ENCODE measurements around the gene SMNDC1.
"Not testable (repeated sequence)": the region's sequence is repeated elsewhere in the genome, so short reads cannot be mapped to it uniquely, and the experiment has no call there.

SMNDC1 gene

DNA sequence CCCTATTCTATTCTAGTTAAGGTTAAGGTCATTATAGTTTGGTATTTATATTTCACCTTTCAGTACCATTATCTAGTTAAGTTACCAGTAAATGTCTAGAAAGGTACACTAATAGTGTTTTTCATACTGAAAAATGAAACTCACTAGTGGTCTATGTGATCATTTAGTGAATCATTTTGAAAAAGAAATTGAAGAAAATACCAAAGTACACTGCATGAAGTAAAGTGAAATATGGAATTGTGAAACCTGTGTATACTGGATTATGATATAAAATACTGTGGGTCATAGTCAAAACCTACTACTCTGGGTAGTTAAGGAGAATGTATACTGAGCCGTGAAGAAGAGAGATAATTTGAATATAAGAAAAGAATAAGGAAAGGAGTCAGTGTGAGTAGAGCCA lies 53.3 kb downstream of the SMNDC1 start:
- not testable (repeated sequence) for DNase-seq (ENCODE audit: low read depth)

DNA sequence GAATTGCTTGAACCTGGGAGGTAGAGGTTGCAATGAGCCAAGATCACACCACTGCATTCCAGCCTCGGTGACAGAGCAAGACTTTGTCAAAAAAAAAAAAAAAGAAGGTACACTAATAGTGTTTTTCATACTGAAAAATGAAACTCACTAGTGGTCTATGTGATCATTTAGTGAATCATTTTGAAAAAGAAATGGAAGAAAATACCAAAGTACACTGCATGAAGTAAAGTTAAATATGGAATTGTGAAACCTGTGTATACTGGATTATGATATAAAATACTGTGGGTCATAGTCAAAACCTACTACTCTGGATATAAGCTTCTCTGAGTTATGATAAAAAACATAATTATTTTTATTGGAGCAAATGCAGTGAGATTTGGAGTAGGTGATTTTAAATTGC lies 55.2 kb downstream of the SMNDC1 start:
- not testable (repeated sequence) for DNase-seq (ENCODE audit: low read depth)

DNA sequence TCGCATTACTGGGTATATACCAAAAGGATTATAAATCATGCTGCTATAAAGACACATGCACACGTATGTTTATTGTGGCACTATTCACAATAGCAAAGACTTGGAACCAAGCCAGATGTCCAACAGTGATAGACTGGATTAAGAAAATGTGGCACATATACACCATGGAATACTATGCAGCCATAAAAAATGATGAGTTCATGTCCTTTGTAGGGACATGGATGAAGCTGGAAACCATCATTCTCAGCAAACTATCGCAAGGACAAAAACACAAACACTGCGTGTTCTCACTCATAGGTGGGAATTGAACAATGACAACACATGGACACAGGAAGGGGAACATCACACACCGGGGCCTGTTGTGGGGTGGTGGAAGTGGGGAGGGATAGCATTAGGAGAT lies 56.9 kb downstream of the SMNDC1 start:
- not testable (repeated sequence) for DNase-seq (ENCODE audit: low read depth)

DNA sequence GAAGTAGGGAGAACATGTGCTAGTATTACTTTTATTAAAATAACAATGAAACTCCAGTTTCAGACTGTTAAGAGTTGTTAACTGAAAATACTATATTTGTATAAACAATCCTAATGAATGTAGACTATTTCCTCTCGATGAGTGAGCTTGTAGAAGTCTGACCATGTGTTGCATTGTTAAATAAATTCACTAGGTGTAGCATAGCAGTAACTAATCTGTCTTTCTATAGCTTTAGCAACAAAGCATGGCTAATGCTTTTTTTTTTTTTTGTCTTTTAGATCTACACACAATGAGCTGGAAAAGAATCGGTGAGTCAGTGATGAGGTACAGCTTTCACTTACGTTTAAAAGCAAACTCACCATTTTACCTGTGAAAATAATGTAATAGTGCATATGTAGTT lies 60.2 kb downstream of the SMNDC1 start:
- no peak for DNase-seq (ENCODE audit: low read depth)

DNA sequence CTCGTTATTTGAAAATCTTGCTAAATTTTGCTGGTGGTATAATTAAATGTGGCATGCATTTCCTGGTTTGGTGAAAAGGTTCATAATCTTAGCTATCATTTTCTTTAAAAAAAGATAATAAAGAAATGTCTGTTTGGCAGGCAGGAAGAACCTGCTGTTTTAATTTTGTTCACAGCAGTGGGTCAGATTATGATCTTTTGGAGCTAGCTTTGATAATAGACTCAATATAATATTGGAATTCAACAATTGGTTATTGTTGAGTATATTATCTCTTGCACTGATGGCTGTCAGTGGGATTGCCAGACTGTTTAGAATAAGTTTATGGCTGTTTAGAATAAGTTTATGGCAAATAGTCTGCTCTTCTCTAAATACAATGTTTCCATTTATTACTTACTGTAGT lies 62.2 kb downstream of the SMNDC1 start:
- no peak for DNase-seq (ENCODE audit: low read depth)

DNA sequence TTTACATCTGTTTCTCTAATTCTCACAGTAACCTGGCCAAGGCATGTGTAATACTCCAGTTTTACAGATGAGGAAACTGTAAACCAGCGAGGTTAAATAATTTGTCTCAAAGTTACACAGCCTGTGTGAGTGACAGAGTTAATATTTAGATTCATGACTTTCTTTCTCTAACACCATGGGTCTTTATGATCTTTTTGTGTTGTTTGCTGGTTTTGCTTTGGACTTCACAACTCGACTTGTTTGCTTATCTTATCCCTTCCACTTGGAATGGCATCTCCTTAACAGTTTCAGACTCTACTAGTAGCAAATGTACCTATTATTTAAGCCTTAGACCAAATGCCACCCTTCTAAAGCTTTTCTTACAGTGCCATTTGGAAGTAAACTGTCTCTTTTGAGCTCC lies 62.9 kb downstream of the SMNDC1 start:
- DNase-seq (ENCODE audit: low read depth) = no peak

DNA sequence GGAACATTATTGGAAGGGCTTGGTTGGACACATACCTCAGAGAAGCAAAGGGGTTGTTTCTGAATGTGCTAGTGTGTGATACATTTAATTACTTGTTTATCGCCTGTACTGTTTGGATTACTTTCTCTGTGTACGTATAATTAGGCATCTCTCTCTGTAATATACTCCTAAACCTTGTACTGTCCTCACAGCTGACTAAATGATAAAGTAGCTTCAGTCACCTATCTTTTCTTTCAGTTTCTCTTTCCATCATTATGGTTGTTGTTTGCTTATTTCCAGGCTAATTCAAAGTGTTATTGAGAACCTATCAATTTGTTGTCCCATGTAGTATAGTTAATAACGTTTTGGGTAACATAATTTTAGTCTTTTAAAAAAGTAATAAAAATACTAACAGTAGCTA lies 63.3 kb downstream of the SMNDC1 start:
- DNase-seq (ENCODE audit: low read depth) = no peak

Measured in HS-5 (cell line).